ENCODE results near the gene CIROP. TPM values are rescaled to one million over a fixed set of nuclear protein-coding genes. Genes with fewer than 3 reads are reported as not detected.

The CIROP gene
- total and polyA plus RNA-seq, 2 donors (not counting 1 experiment from before 2014, with no cell fraction given) = not detected

GRCh38 chr14:23079716-23080115, 25.1 kb downstream of the CIROP start:
- ATAC-seq (ENCODE audit: low read depth) (no peak), DNase-seq (no peak)
- Histone ChIP-seq H4K20me1 (ENCODE audit: control insufficient read depth, insufficient read depth, low read length, poor library complexity, severe bottlenecking) (peaks cover 43% of the 10 kb centered on the region), H3K36me3 (replicated peaks in 1 of 2; ENCODE audit: control extremely low read depth in 1 of 2, control insufficient read depth in 1 of 2, extremely low read depth in 1 of 2, insufficient read depth in 2 of 2, low read length in 1 of 2) (peaks cover 23 to 84% of the 10 kb centered on the region in 2 experiments), H3K27ac (ENCODE audit: low read length in 2 of 2) (peak overlapping the region in 1 of 2 donors; percentile 4), H3K9ac (ENCODE audit: low read length) (no peak overlapping the region), H3K4me3 (ENCODE audit: control extremely low read depth in 1 of 5, extremely low read depth in 1 of 5, insufficient read depth in 1 of 5, low read depth in 2 of 5, low read length in 4 of 5) (no peak overlapping the region), H3K4me1 (ENCODE audit: control insufficient read depth in 2 of 2, insufficient read depth in 2 of 2, low read length in 2 of 2) (no peaks in the 10 kb centered on the region), H2AFZ (ENCODE audit: insufficient read depth, low read depth, low read length, poor library complexity, severe bottlenecking) (no peak overlapping the region), H3K79me2 (ENCODE audit: control insufficient read depth, insufficient read depth, low read length) (peaks cover 26% of the 10 kb centered on the region), H3K27me3 (replicated peaks in 1 of 4; ENCODE audit: control extremely low read depth in 1 of 4, control insufficient read depth in 3 of 4, insufficient read depth in 4 of 4, low read length in 3 of 4) (no peaks in the 10 kb centered on the region), H3K4me2 (replicated peaks; ENCODE audit: low read depth, low read length, poor library complexity, severe bottlenecking) (no peak overlapping the region), H3K9me3 (ENCODE audit: control extremely low read depth in 1 of 3, control insufficient read depth in 2 of 3, insufficient read depth in 1 of 3, low read length in 2 of 3) (no peaks in the 10 kb centered on the region)
- no peak for TF ChIP-seq EZH2 (IDR thresholded peaks at IDR 0.05; ENCODE audit: borderline replicate concordance, insufficient read depth, low read depth, low read length, poor library complexity, severe bottlenecking)
- TF ChIP-seq, protein P1, sequence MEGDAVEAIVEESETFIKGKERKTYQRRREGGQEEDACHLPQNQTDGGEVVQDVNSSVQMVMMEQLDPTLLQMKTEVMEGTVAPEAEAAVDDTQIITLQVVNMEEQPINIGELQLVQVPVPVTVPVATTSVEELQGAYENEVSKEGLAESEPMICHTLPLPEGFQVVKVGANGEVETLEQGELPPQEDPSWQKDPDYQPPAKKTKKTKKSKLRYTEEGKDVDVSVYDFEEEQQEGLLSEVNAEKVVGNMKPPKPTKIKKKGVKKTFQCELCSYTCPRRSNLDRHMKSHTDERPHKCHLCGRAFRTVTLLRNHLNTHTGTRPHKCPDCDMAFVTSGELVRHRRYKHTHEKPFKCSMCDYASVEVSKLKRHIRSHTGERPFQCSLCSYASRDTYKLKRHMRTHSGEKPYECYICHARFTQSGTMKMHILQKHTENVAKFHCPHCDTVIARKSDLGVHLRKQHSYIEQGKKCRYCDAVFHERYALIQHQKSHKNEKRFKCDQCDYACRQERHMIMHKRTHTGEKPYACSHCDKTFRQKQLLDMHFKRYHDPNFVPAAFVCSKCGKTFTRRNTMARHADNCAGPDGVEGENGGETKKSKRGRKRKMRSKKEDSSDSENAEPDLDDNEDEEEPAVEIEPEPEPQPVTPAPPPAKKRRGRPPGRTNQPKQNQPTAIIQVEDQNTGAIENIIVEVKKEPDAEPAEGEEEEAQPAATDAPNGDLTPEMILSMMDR (IDR thresholded peaks at IDR 0.05) = no peak
- intact Hi-C loops (cut with micrococcal nuclease) = no loop called here
- POLR2A ChIA-PET = no interaction called here
- WGBS (ENCODE audit: insufficient coverage) = 100% methylated on average over 2 of the region's 2 CpGs
- Mint-ChIP-seq H3K27ac (no peak overlapping the region), H3K9me3 (ENCODE audit: insufficient read depth) (no peaks in the 10 kb centered on the region), H3K4me3 (no peak overlapping the region), H3K27me3 (no peaks in the 10 kb centered on the region), H3K4me1 (peaks cover 2% of the 10 kb centered on the region)
- CTCF ChIA-PET = interaction anchor here (0.6 to 2.2 kb wide), 5 partner anchors 9 to 565 kb away, joined by 3 to 6 read pairs (median 3); partner anchors contain the start of gene CDH24

- H3K4me3 Mint-ChIP-seq = no peak overlapping the region
Measured at GRCh38 chr14:23078692-23079116, 26.1 kb downstream of the CIROP start.

More at GRCh38 chr14:23078692-23079116, 26.1 kb downstream of the CIROP start:
- H3K4me3 ChIP-seq (ENCODE audit: control extremely low read depth in 1 of 5, extremely low read depth in 1 of 5, insufficient read depth in 1 of 5, low read depth in 2 of 5, low read length in 4 of 5) = no peak overlapping the region
- no peak for ATAC-seq (ENCODE audit: low read depth)
- no peaks in the 10 kb centered on the region for H3K4me1 ChIP-seq (ENCODE audit: control insufficient read depth in 2 of 2, insufficient read depth in 2 of 2, low read length in 2 of 2)
- Mint-ChIP-seq H3K9me3 (ENCODE audit: insufficient read depth) (no peaks in the 10 kb centered on the region), H3K27me3 (no peaks in the 10 kb centered on the region), H3K4me1 (peaks cover 2% of the 10 kb centered on the region), H3K27ac (no peak overlapping the region)
- POLR2A ChIA-PET = no interaction called here
- DNase-seq = no peak
- no peak overlapping the region for H3K4me2 ChIP-seq (replicated peaks; ENCODE audit: low read depth, low read length, poor library complexity, severe bottlenecking)
- H3K36me3 ChIP-seq (replicated peaks in 1 of 2; ENCODE audit: control extremely low read depth in 1 of 2, control insufficient read depth in 1 of 2, extremely low read depth in 1 of 2, insufficient read depth in 2 of 2, low read length in 1 of 2) = peaks cover 23 to 87% of the 10 kb centered on the region in 2 experiments
- H3K27me3 ChIP-seq (replicated peaks in 1 of 4; ENCODE audit: control extremely low read depth in 1 of 4, control insufficient read depth in 3 of 4, insufficient read depth in 4 of 4, low read length in 3 of 4) = no peaks in the 10 kb centered on the region
- intact Hi-C loops (cut with micrococcal nuclease) = no loop called here
- H3K9ac ChIP-seq (ENCODE audit: low read length) = no peak overlapping the region
- no peaks in the 10 kb centered on the region for H3K9me3 ChIP-seq (ENCODE audit: control extremely low read depth in 1 of 3, control insufficient read depth in 2 of 3, insufficient read depth in 1 of 3, low read length in 2 of 3)
- TF ChIP-seq, protein P1 (IDR thresholded peaks at IDR 0.05) = no peak
- no peak for TF ChIP-seq EZH2 (IDR thresholded peaks at IDR 0.05; ENCODE audit: borderline replicate concordance, insufficient read depth, low read depth, low read length, poor library complexity, severe bottlenecking)
- peaks cover 22% of the 10 kb centered on the region for H3K79me2 ChIP-seq (ENCODE audit: control insufficient read depth, insufficient read depth, low read length)
- no peak overlapping the region for H3K27ac ChIP-seq (ENCODE audit: low read length in 2 of 2)
- H4K20me1 ChIP-seq (ENCODE audit: control insufficient read depth, insufficient read depth, low read length, poor library complexity, severe bottlenecking) = peaks cover 43% of the 10 kb centered on the region
- CTCF ChIA-PET = interaction anchor here (0.7 to 3.4 kb wide), 9 partner anchors 7 to 301 kb away, joined by 3 to 33 read pairs (median 6); partner anchors contain the start of genes ACIN1, C14orf119 and SLC7A8
- 67% methylated on average over 2 of the region's 2 CpGs for WGBS (ENCODE audit: insufficient coverage)
- H2AFZ ChIP-seq (ENCODE audit: insufficient read depth, low read depth, low read length, poor library complexity, severe bottlenecking) = no peak overlapping the region
